ENCODE data around the gene SKOR2. TPM values are rescaled to one million over a fixed set of nuclear protein-coding genes. Genes with fewer than 3 reads are reported as not detected.

SKOR2 gene
- total RNA-seq, 1 experiment from 2014 or later = not detected

GRCh38 chr18:47248115-47248603, 3.3 kb downstream of the SKOR2 start:
- Histone ChIP-seq H3K27me3 (ENCODE audit: control insufficient read depth, insufficient read depth, low read length) (peaks cover 7% of the 10 kb centered on the region), H3K36me3 (ENCODE audit: control insufficient read depth, insufficient read depth, low read length) (no peaks in the 10 kb centered on the region), H3K4me1 (ENCODE audit: control insufficient read depth, insufficient read depth, low read length) (no peaks in the 10 kb centered on the region), H3K4me3 (ENCODE audit: low read depth in 2 of 2, low read length in 2 of 2) (no peak overlapping the region), H3K9me3 (ENCODE audit: control insufficient read depth, insufficient read depth, low read depth, low read length) (no peaks in the 10 kb centered on the region), H3K27ac (ENCODE audit: low read length) (no peak overlapping the region)
- BruUV-seq (replicated peaks) = no TSS peak
- ChIA-PET POLR2A (no interaction called here), CTCF (no interaction called here)
- ATAC-seq = no peak
- intact Hi-C loops (cut with micrococcal nuclease; ENCODE audit: unreplicated experiment) = no loop called here
- no peak for DNase-seq (ENCODE audit: low read depth, low spot score)
- no peak for TF ChIP-seq POLR2AphosphoS5 (IDR thresholded peaks at IDR 0.05; ENCODE audit: low read depth, low read length)
- TF ChIP-seq, protein P1, sequence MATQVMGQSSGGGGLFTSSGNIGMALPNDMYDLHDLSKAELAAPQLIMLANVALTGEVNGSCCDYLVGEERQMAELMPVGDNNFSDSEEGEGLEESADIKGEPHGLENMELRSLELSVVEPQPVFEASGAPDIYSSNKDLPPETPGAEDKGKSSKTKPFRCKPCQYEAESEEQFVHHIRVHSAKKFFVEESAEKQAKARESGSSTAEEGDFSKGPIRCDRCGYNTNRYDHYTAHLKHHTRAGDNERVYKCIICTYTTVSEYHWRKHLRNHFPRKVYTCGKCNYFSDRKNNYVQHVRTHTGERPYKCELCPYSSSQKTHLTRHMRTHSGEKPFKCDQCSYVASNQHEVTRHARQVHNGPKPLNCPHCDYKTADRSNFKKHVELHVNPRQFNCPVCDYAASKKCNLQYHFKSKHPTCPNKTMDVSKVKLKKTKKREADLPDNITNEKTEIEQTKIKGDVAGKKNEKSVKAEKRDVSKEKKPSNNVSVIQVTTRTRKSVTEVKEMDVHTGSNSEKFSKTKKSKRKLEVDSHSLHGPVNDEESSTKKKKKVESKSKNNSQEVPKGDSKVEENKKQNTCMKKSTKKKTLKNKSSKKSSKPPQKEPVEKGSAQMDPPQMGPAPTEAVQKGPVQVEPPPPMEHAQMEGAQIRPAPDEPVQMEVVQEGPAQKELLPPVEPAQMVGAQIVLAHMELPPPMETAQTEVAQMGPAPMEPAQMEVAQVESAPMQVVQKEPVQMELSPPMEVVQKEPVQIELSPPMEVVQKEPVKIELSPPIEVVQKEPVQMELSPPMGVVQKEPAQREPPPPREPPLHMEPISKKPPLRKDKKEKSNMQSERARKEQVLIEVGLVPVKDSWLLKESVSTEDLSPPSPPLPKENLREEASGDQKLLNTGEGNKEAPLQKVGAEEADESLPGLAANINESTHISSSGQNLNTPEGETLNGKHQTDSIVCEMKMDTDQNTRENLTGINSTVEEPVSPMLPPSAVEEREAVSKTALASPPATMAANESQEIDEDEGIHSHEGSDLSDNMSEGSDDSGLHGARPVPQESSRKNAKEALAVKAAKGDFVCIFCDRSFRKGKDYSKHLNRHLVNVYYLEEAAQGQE (IDR thresholded peaks at IDR 0.05; ENCODE audit: insufficient read depth in 1 of 2, low read depth in 2 of 2, low read length in 1 of 2) = no peak
- no peak for TF ChIP-seq TCF7L2 (IDR thresholded peaks at IDR 0.05; ENCODE audit: low read depth, low read length)
- TF ChIP-seq SIN3A (IDR thresholded peaks at IDR 0.05; ENCODE audit: borderline replicate concordance, insufficient read depth, low read depth, low read length) = no peak
- TF ChIP-seq, protein P2, sequence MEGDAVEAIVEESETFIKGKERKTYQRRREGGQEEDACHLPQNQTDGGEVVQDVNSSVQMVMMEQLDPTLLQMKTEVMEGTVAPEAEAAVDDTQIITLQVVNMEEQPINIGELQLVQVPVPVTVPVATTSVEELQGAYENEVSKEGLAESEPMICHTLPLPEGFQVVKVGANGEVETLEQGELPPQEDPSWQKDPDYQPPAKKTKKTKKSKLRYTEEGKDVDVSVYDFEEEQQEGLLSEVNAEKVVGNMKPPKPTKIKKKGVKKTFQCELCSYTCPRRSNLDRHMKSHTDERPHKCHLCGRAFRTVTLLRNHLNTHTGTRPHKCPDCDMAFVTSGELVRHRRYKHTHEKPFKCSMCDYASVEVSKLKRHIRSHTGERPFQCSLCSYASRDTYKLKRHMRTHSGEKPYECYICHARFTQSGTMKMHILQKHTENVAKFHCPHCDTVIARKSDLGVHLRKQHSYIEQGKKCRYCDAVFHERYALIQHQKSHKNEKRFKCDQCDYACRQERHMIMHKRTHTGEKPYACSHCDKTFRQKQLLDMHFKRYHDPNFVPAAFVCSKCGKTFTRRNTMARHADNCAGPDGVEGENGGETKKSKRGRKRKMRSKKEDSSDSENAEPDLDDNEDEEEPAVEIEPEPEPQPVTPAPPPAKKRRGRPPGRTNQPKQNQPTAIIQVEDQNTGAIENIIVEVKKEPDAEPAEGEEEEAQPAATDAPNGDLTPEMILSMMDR (IDR thresholded peaks at IDR 0.05) = no peak
- in situ Hi-C loops (cut with HindIII; ENCODE audit: low pct_unique_long_range_greater_than_20kb, low sequenced_read_pairs) = no loop called here

GRCh38 chr18:47247416-47248114, 3.9 kb downstream of the SKOR2 start:
- ChIA-PET CTCF (no interaction called here), POLR2A (no interaction called here)
- no peak for ATAC-seq
- H3K36me3 ChIP-seq (ENCODE audit: control insufficient read depth, insufficient read depth, low read length) = no peaks in the 10 kb centered on the region
- H3K4me3 ChIP-seq (ENCODE audit: low read depth in 2 of 2, low read length in 2 of 2) = no peak overlapping the region
- TF ChIP-seq TCF7L2 (IDR thresholded peaks at IDR 0.05; ENCODE audit: low read depth, low read length) = no peak
- no peak for TF ChIP-seq POLR2AphosphoS5 (IDR thresholded peaks at IDR 0.05; ENCODE audit: low read depth, low read length)
- TF ChIP-seq, protein P1 (IDR thresholded peaks at IDR 0.05; ENCODE audit: insufficient read depth in 1 of 2, low read depth in 2 of 2, low read length in 1 of 2) = no peak
- TF ChIP-seq SIN3A (IDR thresholded peaks at IDR 0.05; ENCODE audit: borderline replicate concordance, insufficient read depth, low read depth, low read length) = no peak
- TF ChIP-seq, protein P2 (IDR thresholded peaks at IDR 0.05) = no peak
- no TSS peak for BruUV-seq (replicated peaks)
- H3K27ac ChIP-seq (ENCODE audit: low read length) = no peak overlapping the region
- no peaks in the 10 kb centered on the region for H3K4me1 ChIP-seq (ENCODE audit: control insufficient read depth, insufficient read depth, low read length)
- in situ Hi-C loops (cut with HindIII; ENCODE audit: low pct_unique_long_range_greater_than_20kb, low sequenced_read_pairs) (no loop called here), intact Hi-C loops (cut with micrococcal nuclease; ENCODE audit: unreplicated experiment) (no loop called here)
- peaks cover 5% of the 10 kb centered on the region for H3K27me3 ChIP-seq (ENCODE audit: control insufficient read depth, insufficient read depth, low read length)
- H3K9me3 ChIP-seq (ENCODE audit: control insufficient read depth, insufficient read depth, low read depth, low read length) = no peaks in the 10 kb centered on the region
- no peak for DNase-seq (ENCODE audit: low read depth, low spot score)
